Psoas muscle (tissue), 8 donors: Measurements from ENCODE around the gene MS4A8. TPM values are rescaled to one million over a fixed set of nuclear protein-coding genes. Genes with fewer than 3 reads are reported as not detected.
"Not testable (repeated sequence)": the region's sequence is repeated elsewhere in the genome, so short reads cannot be mapped to it uniquely, and the experiment has no call there.

Source experiments
- ATAC-seq, 4 donors: fragments of 200-7000 bp; cut with Tn5 transposase; one replicate each; pipeline ENCODE4 v1.9.1; 2020; ENCODE audit warnings: moderate library complexity in 3 of 4, mild to moderate bottlenecking in 2 of 4
- DNase-seq, 2 donors: peaks; one replicate each; pipeline ENCODE4 v3.0.0-alpha.2; 2020
- H3K27ac ChIP-seq: fragments of 200-600 bp; one replicate; pipeline ENCODE4 v1.8.0; 2022
- H3K27me3 ChIP-seq, 3 donors: fragments of 200-600 bp in 1 of 3; one replicate each; pipeline versions ENCODE4 v1.6.1 to v1.8.0; 2013 to 2022; ENCODE audit warnings: low read length in 2 of 3, mild to moderate bottlenecking in 2 of 3, moderate library complexity in 1 of 3; ENCODE audit not compliant: insufficient read depth in 3 of 3
- H3K36me3 ChIP-seq, 2 donors: fragments of 200-600 bp in 1 of 2; one replicate each; pipeline versions ENCODE4 v1.6.1 to v1.8.0; 2013 to 2022; ENCODE audit warnings: low read depth in 1 of 2, mild to moderate bottlenecking in 1 of 2, moderate library complexity in 1 of 2; ENCODE audit not compliant: insufficient read depth in 1 of 2
- H3K4me1 ChIP-seq: fragments of 200-600 bp; one replicate; pipeline ENCODE4 v1.8.0; 2022
- H3K4me3 ChIP-seq: fragments of 200-600 bp; one replicate; pipeline ENCODE4 v1.8.0; 2022; ENCODE audit warnings: mild to moderate bottlenecking
- H3K9me3 ChIP-seq: fragments of 200-600 bp; one replicate; pipeline ENCODE4 v1.8.0; 2022
- CTCF ChIP-seq: fragments of 200-600 bp; IDR thresholded peaks from one replicate; pipeline ENCODE4 v1.8.0; 2022; ENCODE audit warnings: antibody characterized with exemption
- WGBS, 3 donors: extraction: QIAGEN DNeasy Blood & Tissue Kit; methylation state at CpG; one replicate each; pipeline versions ENCODE4 v1.1.6 to v1.1.7; 2013; 5-methylcytosine and 5-hydroxymethylcytosine counted together
- intact Hi-C, 2 donors: fragments of 100-400 bp; cut with DNase I; formaldehyde crosslinking; loops; one replicate each; pipeline versions ENCODE4 v1.11.0 to v1.14.2; 2022
- polyA plus RNA-seq, 3 donors: library from polyadenylated mRNA; stranded (reverse); fragments of 200-250 nt; gene quantifications; one replicate each; pipeline ENCODE4 v1.2.3, GENCODE V29; 2013
- total RNA-seq, 4 donors: library from RNA; stranded (reverse); fragmentation: NEBNext Ultra II Directional in 2 of 4; extraction: Animal tissue kit (Norgen Biotek cat#: 25700) in 2 of 4; gene quantifications; one replicate each; pipeline versions ENCODE4 v1.2.1 to v1.2.4, GENCODE V29; 2021 to 2023
- donor health status: healthy with polysubstance abuse.
- donor health status: DM: no; HTN: no; CAD: no; lungs with moderate emphysema.
- donor health status: Bipolar disorder and iron deficiency.
- donor health status: healthy.
- donor health status: DM: yes; HTN: yes; CAD: no.
- donor health status: DM: no; HTN: no; CAD: no.
- donor health status: DM: no; HTN: no; CAD: no.
- donor health status: DM: yes; HTN: yes; CAD: no.

The MS4A8 gene
- total and polyA plus RNA-seq, 7 donors: 0.10 to 0.47 (median 0.23) TPM; not detected in 2

DNA sequence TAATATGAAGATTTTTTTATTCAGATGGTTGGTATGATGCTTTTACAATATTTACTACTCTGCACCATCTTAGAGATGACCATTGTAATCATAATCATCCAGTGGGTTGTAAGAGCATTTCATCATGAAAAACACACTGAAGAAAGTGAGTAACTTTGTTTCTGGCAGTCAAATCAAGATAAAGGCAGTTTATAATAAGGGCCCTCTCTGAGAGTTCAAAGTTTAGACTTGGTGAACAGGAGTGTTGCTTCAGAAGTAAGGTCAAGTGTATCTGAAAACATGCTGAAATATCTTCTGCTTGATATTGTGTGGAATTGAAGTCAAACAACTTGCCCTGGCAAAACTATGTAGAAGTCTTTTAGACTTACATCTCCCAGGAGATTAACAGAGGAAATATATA lies 19.5 kb upstream of the MS4A8 start:
- no peak overlapping the region for H3K27ac ChIP-seq
- ATAC-seq: no peak
- no peaks in the 10 kb centered on the region for H3K36me3 ChIP-seq
- no peak overlapping the region for H3K4me3 ChIP-seq
- H3K9me3 ChIP-seq: peaks cover 9% of the 10 kb centered on the region
- TF ChIP-seq CTCF: no peak
- intact Hi-C loops: no loop called here
- DNase-seq: no peak
- H3K4me1 ChIP-seq: no peaks in the 10 kb centered on the region
- H3K27me3 ChIP-seq: no peaks in the 10 kb centered on the region

GRCh38 chr11:60680455-60681119 lies 18.8 kb upstream of the MS4A8 start:
- intact Hi-C loops: no loop called here
- WGBS, 3 donors: 62 to 71% (median 65%) methylated on average over 3 of the region's 3 CpGs
- no peaks in the 10 kb centered on the region for H3K36me3 ChIP-seq
- H3K4me3 ChIP-seq: no peak overlapping the region
- DNase-seq (no peak), ATAC-seq (no peak)
- no peaks in the 10 kb centered on the region for H3K4me1 ChIP-seq
- TF ChIP-seq CTCF: no peak
- H3K27me3 ChIP-seq: no peaks in the 10 kb centered on the region
- no peak overlapping the region for H3K27ac ChIP-seq
- H3K9me3 ChIP-seq: peaks cover 9% of the 10 kb centered on the region

DNA sequence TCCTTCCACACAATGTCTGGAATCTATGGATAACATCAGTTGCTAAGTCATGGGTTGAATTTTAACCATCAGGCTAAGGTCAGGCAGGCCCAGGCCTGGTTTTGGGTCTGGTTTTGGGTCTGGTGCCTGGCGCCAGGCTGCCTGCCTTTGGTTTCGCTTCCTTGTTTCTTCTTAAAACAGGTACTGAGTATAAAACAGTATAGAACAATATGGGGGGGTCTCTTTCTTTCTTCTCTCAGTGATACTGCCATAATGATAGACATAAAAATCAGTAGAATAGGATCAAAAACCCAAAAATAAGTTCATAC lies 14.9 kb upstream of the MS4A8 start:
- ATAC-seq, H3K27me3 ChIP-seq, H3K36me3 ChIP-seq, intact Hi-C loops, H3K9me3 ChIP-seq, H3K4me1 ChIP-seq, H3K4me3 ChIP-seq, H3K27ac ChIP-seq, DNase-seq: not testable (repeated sequence)
- 94 to 98% (median 95%) methylated on average over 2 of the region's 2 CpGs for WGBS, 3 donors

DNA sequence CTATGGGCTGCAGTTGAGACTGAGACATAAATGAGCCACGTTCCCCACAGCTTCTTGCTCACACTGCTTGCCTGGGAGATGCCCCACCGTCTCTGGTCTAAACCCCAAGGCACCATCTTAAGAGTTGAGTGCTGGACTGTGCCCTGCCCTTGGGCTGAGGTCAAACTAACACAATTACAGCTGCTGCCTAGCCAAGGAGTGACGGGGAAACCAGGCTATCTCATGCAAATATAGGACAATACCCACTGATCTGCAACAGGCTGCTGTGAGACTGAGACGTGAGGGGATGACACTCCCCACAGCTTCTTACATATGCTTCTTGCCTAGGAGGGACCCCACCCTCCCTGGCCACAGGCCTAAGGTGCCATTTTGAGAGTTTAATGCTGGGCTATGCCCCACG lies 7.8 kb upstream of the MS4A8 start:
- H3K27ac ChIP-seq: no peak overlapping the region
- no peak for DNase-seq
- no peaks in the 10 kb centered on the region for H3K27me3 ChIP-seq
- no peaks in the 10 kb centered on the region for H3K4me1 ChIP-seq
- no peak overlapping the region for H3K4me3 ChIP-seq
- no peak for TF ChIP-seq CTCF
- intact Hi-C loops: no loop called here
- WGBS, 3 donors: 76 to 84% (median 82%) methylated on average over 5 of the region's 5 CpGs
- H3K36me3 ChIP-seq: no peaks in the 10 kb centered on the region
- ATAC-seq: no peak
- no peaks in the 10 kb centered on the region for H3K9me3 ChIP-seq

GRCh38 chr11:60699936-60700335 lies 524 bp downstream of the MS4A8 start:
- no peak overlapping the region for H3K27ac ChIP-seq
- ATAC-seq (no peak), DNase-seq (no peak)
- no peaks in the 10 kb centered on the region for H3K9me3 ChIP-seq
- no peak for TF ChIP-seq CTCF
- no peaks in the 10 kb centered on the region for H3K36me3 ChIP-seq
- intact Hi-C loops: no loop called here
- H3K4me3 ChIP-seq: no peak overlapping the region
- no peaks in the 10 kb centered on the region for H3K4me1 ChIP-seq
- WGBS, 3 donors: 85 to 90% (median 88%) methylated on average over 5 of the region's 5 CpGs
- no peaks in the 10 kb centered on the region for H3K27me3 ChIP-seq
